Ramos (cell line): ENCODE data around the gene XRCC3.

Experiments
- in situ Hi-C: fragments of 300-500 bp; cut with MboI; formaldehyde crosslinking; loops from one replicate; pipeline ENCODE4 v1.14.3; 2022; ENCODE audit warnings: low sequenced_read_pairs; ENCODE audit not compliant: unreplicated experiment

Gene XRCC3

DNA sequence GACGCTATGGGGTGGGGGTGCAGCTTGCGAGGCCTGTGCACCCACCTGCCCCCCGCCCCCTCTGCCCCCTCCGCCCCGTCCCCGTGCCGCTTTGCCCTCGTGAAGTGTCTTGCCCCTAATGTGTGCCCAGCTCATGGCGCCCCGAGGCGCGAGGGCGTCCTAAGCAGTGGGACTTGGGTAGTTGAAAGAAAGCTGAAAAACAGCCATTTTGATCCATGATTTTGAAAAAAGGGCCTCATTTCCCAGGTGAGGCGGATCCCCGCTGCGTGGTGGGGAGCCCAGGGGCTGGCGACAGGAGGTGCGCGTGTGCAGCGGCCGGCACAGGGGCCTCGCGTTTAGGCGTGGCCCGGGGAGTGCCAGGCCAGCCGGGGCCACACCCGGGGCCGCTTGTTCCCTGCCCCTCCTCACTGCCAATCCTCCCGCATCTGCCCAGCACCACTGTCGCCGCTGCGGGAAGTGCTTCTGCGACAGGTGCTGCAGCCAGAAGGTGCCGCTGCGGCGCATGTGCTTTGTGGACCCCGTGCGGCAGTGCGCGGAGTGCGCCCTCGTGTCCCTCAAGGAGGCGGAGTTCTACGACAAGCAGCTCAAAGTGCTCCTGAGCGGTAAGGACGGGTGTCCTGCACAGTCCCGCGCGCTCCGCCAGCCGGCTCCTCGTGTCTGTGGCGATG, 12.2 kb upstream of the XRCC3 start:
- in situ Hi-C loops, result no loop called here

- in situ Hi-C loops, result no loop called here
Measured at GRCh38 chr14:103726474-103726873, 11.2 kb upstream of the XRCC3 start.

DNA sequence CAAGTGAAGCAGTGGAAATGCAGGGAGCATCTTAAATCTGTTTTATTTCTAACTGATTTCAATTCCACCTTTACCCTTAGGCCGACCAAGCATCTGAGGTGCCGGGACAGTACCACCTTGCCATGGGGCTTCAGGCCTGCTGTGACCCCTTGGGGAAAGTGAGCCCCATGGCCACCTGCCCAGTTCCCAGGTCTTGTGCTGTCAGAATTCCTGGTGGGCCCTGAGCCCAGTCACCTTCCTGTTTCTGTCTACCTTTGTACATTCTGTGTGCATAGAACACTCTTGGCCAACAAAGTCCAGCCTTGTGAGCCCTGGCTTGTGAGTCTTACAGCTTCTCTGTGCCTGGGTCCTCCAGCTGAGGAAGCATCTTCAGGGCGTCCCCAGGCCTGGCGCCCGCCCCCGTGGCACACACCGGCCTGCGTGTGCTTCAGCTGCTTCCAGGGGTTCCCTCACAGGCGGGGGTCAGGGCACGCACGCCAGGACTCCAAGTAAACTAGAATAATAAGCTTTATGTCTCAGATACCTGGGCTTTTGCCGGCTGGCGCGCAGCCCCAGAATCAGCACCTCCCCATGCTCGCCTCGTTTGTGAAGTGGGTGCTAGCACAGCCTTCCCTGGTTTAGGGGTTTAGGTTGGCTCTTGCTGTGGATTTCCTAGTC, 10.6 kb upstream of the XRCC3 start:
- in situ Hi-C loops, result no loop called here

DNA sequence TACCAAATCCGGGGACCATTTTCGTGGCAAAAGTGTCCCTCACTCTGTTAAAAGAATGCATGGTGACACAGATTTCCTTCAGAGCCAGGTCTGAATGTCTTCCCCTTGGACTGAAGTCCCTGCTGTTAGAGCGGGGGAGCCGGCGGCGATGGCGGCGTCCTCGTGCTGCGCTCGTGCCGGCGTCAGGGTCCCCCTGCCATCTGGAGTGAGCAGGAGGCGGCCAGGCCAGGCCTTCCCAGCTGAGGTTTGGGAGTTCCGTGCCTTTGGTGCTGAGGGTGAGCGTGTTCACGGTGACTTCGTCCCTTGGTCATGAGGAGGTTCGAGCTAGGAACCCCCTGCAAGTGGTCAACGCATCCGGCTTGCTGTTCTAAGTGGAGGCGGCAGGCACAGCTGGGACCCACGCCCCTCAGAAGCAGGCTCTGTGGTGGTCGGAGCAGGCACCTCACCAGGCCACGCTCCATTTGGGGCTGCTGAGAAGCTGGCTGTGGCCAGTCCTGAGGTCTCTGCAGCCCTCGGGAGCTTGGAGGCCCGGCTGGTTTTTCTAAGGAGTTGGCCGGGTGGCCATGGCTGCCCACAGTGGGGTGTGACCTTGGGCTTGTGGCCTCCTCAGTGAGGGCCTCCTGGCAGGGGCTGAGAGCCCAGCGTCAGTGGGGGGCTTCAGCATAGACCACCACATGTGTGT, 9.9 kb upstream of the XRCC3 start:
- in situ Hi-C loops, result no loop called here

DNA sequence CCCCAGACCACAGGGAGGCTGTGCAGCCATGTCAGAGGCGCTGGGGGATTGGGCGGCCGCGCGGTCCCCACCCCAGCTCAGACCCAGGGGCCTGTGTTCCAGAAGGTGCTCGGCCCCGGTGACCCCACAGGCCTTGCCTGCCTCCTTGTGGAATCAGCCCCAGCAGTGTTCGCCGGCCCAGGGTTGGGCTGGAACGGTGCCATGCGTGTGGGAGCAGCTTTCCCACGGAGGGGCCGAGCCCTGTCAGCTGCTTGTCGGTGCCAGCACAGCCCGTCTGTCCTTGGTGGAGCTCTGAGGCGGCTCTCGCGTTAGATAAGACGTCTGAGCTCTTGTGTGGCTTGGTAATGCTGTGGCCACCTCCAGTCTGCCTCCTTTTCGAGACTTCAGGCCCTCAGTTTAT, 8.9 kb upstream of the XRCC3 start:
- in situ Hi-C loops, result no loop called here

- in situ Hi-C loops, result no loop called here
Measured at GRCh38 chr14:103723748-103724081, 8.5 kb upstream of the XRCC3 start.

DNA sequence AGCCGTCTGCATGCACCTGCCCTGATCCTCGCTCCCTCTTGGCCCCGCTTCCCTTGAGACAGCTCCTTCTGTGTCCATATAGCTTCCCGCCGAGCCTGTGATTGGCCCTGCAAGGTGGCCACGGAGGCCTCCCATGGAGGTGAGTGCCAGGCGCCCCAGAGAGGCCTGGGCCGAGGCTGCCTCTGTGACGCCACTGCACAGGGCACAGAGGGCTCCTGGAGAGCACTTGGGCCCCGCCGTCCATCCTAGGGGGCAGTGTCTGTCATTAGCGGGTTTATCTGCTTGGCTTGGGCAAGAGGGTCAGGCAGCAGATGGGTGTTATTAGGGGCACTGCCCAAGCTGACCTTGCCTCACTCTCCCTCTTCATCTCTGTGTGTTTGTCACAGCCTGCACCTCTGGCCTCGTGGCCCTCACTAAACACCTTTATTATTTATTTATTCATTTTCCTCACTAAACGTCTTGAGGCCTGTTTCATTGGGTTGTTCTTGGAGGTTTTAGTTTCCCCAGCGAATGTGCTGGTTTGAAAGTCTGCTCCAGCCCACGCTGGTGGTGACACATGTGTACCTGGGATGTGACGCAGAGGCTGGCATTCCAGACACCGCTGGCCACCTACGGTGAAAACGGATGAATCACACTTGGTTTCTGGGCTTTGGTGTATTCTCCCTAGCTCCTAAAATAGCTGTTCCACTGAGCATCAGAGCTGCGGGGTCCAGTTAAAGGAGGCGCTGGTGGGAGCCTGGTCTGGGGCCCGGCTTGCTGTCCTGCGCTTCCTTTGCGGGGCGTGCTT, 6.3 kb upstream of the XRCC3 start:
- in situ Hi-C loops, result no loop called here

DNA sequence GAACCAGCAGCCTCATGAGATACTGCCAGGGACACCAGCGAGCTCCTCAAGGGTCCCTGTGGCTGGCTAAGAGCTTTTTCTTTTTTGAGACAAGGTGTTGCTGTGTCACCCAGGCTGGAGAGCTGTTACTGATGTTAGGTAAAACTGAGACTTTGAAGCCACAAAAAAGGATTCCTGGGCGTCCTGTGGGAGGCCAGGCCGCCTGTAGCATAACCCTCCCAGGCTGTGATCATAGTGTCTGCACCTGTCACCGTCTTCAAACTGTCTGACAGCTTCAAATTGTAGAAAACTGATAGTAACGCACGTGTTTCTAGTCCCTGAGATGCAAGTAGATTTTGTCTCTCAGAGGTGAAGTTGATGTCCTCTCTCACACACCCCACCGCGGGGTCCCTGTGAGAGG, 4.5 kb upstream of the XRCC3 start:
- in situ Hi-C loops, result no loop called here

- in situ Hi-C loops, result no loop called here
Measured at GRCh38 chr14:103718572-103718971, 3.3 kb upstream of the XRCC3 start.

- in situ Hi-C loops, result no loop called here
Measured at GRCh38 chr14:103716899-103717411, 1.7 kb upstream of the XRCC3 start.

DNA sequence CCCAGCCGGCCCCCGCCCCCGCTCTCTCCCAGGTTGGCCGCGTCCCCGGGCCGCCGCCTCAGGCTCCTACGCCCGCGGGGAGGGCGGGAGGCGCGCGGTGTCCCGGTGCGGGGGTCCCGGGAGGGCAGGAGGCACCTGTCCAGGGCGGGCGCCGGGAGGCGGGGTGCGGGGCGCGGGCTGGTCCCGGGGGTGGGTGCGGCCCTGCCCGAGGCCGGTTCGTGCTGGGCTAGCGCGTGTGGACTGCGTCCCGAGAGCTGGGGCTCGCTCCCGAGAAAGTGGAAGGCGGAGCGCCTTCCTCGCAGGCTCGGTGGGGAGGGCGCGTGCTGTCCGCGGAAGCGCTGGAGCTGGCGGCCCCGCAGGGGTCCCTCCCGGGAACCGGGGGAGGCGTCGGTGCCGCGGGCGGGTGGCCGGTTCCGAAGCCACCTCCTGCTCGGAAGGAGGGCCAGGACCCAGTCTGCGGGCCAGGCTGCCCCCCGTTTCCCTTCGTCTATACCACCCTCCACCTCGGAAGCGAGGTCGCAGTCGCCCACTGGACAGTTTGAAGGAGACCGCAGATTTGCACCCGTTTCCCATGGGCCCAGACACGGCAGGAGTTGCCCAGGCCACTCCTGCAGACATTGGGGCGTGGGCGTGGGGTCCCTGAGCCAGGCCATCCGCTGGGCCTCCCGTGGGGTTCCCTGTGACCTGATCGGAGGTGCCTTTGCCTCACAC, 995 bp upstream of the XRCC3 start:
- in situ Hi-C loops, result no loop called here

DNA sequence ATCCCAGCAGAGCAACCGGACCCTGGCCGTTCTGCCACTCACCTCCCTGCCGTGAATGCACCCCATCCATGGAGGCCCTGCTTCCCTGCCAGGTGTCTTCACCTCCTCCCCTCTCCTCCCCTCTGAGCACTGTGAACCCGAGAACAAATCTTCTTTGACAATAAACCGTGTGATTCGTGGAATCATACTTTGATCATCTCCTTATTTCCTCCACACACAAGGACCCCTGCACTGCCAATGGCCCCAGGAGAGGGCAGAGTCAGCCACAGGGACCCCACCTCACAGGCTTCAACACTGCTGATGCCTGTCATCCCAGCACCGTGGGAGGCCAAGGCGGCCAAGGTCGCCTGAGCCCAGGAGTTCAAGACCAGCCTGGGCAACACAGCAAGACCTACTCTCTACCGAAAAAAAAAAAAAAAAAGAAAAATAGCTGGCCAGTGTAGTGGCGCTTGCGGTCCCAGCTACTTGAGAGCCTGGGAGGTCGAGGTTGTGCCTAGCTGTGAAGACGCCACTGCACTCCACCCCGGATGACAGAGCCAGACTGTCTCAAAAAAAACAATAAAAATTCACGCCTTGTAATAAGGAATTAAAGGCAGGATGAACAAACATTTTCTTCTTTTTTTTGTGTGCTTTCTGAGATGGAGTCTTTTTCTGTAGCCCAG, 1.1 kb downstream of the XRCC3 start:
- in situ Hi-C loops, result no loop called here

DNA sequence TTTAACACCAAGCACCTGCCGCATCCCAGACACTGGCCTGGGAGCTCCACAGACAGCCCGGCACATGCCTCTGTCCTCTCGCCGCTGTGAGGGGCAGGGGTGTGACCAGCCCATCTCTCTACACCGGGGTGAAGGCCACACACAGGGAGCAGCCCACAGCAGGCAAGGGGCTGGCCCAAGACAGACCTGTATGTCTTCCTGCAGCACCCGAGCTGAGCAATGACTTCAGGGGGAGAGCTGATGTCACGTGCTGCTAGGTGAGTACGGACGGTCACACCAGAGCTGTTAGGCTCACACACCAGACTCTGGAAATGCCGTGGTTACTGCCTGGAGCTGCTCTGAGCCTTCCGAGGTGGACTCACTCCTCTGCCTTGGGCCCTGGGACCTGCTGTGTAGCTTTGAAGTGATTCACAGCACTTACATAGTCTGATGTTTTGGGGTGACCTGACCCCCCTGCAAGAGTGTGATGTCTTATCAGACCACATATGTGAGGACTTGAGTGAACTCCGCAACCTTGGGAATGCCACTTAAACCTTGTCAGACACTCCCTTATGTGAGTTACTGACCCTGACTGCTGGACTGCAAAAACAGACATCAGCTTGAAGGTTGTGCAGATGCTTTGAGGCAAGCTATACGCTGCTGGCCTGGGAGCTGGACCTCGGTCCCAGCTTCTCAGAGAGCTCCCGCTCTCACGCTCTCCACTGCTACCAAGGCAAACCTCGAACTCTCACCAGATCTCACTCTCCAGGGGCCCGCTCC, 1.8 kb downstream of the XRCC3 start:
- in situ Hi-C loops, result no loop called here

DNA sequence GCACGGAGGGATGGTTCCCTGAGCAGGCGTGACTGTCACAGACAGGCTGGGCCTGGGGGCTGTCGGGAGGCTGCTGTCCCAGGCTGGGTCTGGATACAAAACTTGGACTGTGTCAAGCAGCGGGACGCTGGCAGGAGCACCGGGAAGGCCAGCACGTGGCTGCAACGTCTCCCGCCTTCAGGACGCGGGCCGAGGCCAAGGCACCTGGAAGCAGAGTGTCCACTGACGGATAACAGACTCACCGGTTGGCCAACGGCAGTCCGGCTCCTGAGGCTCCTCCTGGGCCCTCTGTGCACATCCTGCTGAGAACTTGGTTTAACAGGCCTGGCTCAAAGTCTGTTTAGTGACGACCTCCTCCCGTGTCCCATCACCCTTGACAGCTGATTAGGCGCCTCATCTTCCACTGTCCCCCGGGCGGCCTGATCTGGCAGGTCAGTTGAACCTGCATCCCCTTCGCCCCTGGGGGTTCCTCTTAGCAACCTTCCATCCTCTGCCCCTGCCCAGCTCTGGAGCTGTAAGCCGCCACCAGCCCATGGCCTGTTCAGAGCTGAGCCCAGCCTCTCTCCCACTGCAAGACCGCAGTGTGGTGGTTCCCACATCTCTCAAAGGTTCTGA, 2.5 kb downstream of the XRCC3 start:
- in situ Hi-C loops, result no loop called here

GRCh38 chr14:103711516-103712431, 3.5 kb downstream of the XRCC3 start:
- in situ Hi-C loops, result no loop called here

GRCh38 chr14:103710771-103711377, 4.4 kb downstream of the XRCC3 start:
- in situ Hi-C loops, result no loop called here

DNA sequence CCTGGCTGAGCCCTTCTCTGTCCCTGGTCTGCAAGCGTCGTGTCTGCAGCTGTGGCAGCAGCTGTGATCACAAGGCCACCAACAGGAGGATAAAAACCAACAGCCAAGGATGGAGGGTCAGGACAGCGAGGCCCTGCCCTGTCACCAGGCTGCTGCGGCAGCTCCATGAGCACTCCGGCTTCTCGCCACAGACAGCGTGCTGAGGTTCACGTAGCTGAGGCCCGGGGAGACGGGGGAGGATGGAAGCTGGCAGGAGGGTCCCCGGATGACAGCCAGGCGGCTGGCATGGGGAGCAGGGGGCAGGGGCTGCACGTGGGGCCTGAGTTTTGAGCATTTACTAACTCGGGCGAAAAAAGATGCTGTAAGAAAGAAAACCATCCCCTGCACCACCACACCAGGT, 5.4 kb downstream of the XRCC3 start:
- in situ Hi-C loops, result no loop called here
